CD4-positive, alpha-beta T cell (primary cell): Measurements from ENCODE around the gene AARSD1. TPM values are rescaled to one million over a fixed set of nuclear protein-coding genes. Genes with fewer than 3 reads are reported as not detected.

ENCODE experiments used
- ATAC-seq: fragments of 200-7000 bp; cut with Tn5 transposase; one replicate; pipeline ENCODE4 v1.10.0; 2022; ENCODE audit warnings: mild to moderate bottlenecking; ENCODE audit not compliant: poor library complexity
- CTCF ChIA-PET: fragments of 350-600 bp; sonication (Branson Sonifier 250); formaldehyde crosslinking; loops from one replicate; lab custom pipeline; 2021; ENCODE audit warnings: antibody characterized with exemption, inconsistent platforms; lab: Charles Lee
- POLR2A ChIA-PET: fragments of 350-600 bp; sonication (Branson Sonifier 250); formaldehyde crosslinking; loops from one replicate; lab custom pipeline; 2021; ENCODE audit warnings: antibody characterized with exemption, inconsistent platforms; lab: Charles Lee
- DNase-seq, 14 experiments: peaks; one replicate each; pipeline ENCODE4 v3.0.0-alpha.2; 2013 to 2020; ENCODE audit warnings: mixed read lengths in 2 of 14
- H3K27ac ChIP-seq, 2 donors: one replicate each; pipeline versions ENCODE4 v1.5.1 to v1.7.0; 2013; ENCODE audit warnings: low read length in 2 of 2, low read depth in 1 of 2, mild to moderate bottlenecking in 1 of 2
- H3K27me3 ChIP-seq, 2 experiments: 1 replicate in 1 of 2; 2 replicates in 1 of 2; pipeline versions ENCODE4 v1.6.1 to v1.7.0; 2013; ENCODE audit warnings: low read length in 2 of 2, control low read depth in 1 of 2, mild to moderate bottlenecking in 1 of 2, moderate library complexity in 1 of 2; ENCODE audit not compliant: insufficient read depth in 2 of 2, control insufficient read depth in 1 of 2
- H3K36me3 ChIP-seq: one replicate; pipeline ENCODE4 v1.6.1; 2013; ENCODE audit warnings: low read length, control low read depth; ENCODE audit not compliant: insufficient read depth
- H3K4me1 ChIP-seq: one replicate; pipeline ENCODE4 v1.6.1; 2013; ENCODE audit warnings: low read length, control low read depth; ENCODE audit not compliant: insufficient read depth
- H3K4me3 ChIP-seq: one replicate; pipeline ENCODE4 v1.5.1; 2013; ENCODE audit warnings: mild to moderate bottlenecking, low read length, moderate library complexity
- H3K9me3 ChIP-seq, 2 experiments: 1 replicate in 1 of 2; 2 replicates in 1 of 2; pipeline versions ENCODE4 v1.6.1 to v1.7.0; 2013; ENCODE audit warnings: low read length in 2 of 2, mild to moderate bottlenecking in 2 of 2, control low read depth in 1 of 2, moderate library complexity in 1 of 2; ENCODE audit not compliant: control insufficient read depth in 1 of 2, insufficient read depth in 1 of 2
- H3K27ac Mint-ChIP-seq: one replicate; pipeline ENCODE4 v1.8.0; 2020; ENCODE audit warnings: mixed read lengths
- H3K27me3 Mint-ChIP-seq: one replicate; pipeline ENCODE4 v1.8.0; 2021; ENCODE audit warnings: mixed read lengths
- H3K36me3 Mint-ChIP-seq: one replicate; pipeline ENCODE4 v1.8.0; 2021; ENCODE audit warnings: low read depth, mixed read lengths
- H3K4me1 Mint-ChIP-seq: one replicate; pipeline ENCODE4 v1.8.0; 2021; ENCODE audit warnings: low read depth, mixed read lengths
- H3K4me3 Mint-ChIP-seq: one replicate; pipeline ENCODE4 v1.8.0; 2020; ENCODE audit warnings: mild to moderate bottlenecking, mixed read lengths
- H3K9me3 Mint-ChIP-seq: one replicate; pipeline ENCODE4 v1.8.0; 2020; ENCODE audit warnings: mixed read lengths
- CTCF ChIP-seq: fragments of 200-600 bp; IDR thresholded peaks from one replicate; pipeline ENCODE4 v1.8.0; 2022; ENCODE audit warnings: antibody characterized with exemption, mild to moderate bottlenecking
- intact Hi-C, 2 experiments: fragments of 100-400 bp; cut with DNase I in 1 of 2; cut with micrococcal nuclease in 1 of 2; formaldehyde crosslinking; loops; one replicate each; pipeline versions ENCODE4 v1.15.1 to v1.9.0; 2023 to 2025; cut with DNase I, micrococcal nuclease
- total RNA-seq, 174 experiments: library from RNA in 2 of 174; stranded (reverse) in 2 of 174; gene quantifications; one replicate each; pipeline ENCODE4 v1.2.3 and lab custom pipeline; 2021 to 2026

The AARSD1 gene
- total RNA-seq, 2 experiments from 2014 or later: 60.4 to 70.8 TPM

DNA sequence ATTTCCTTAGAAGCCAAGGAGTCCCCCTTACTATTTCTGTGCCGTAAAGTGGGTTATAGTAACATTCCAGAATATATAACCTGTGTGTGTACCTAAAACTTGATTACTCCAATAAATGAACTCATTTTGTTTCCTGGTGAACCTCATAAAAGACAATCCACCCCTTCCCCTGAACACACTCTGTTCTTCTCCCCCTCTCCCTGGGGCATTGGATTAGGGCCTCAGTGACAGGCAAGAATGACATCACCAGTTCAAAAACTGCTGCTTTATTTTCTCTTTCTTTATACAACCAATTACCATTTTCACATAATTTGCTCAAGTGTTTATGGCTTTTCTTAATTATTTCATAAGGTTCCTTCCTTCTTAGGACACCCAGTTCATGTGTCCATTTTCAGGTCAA is 17.4 kb downstream of the AARSD1 start:
- H3K9me3 ChIP-seq: no peaks in the 10 kb centered on the region
- no peak for DNase-seq
- TF ChIP-seq CTCF: no peak
- Mint-ChIP-seq H3K36me3 (peaks cover 29% of the 10 kb centered on the region), H3K27ac (no peak overlapping the region), H3K4me1 (no peaks in the 10 kb centered on the region), H3K27me3 (no peaks in the 10 kb centered on the region), H3K9me3 (no peaks in the 10 kb centered on the region), H3K4me3 (no peak overlapping the region)
- no peaks in the 10 kb centered on the region for H3K4me1 ChIP-seq
- no peaks in the 10 kb centered on the region for H3K27me3 ChIP-seq
- POLR2A ChIA-PET: no interaction called here
- H3K36me3 ChIP-seq: peaks cover 18% of the 10 kb centered on the region
- intact Hi-C loops: no loop called here
- no peak for ATAC-seq
- no peak overlapping the region for H3K4me3 ChIP-seq
- CTCF ChIA-PET: no interaction called here
- no peak overlapping the region for H3K27ac ChIP-seq

- Histone ChIP-seq H3K27ac (no peak overlapping the region), H3K27me3 (no peaks in the 10 kb centered on the region), H3K9me3 (no peaks in the 10 kb centered on the region), H3K4me1 (no peaks in the 10 kb centered on the region), H3K36me3 (peaks cover 4% of the 10 kb centered on the region), H3K4me3 (no peak overlapping the region)
- TF ChIP-seq CTCF: no peak
- Mint-ChIP-seq H3K27me3 (no peaks in the 10 kb centered on the region), H3K4me1 (no peaks in the 10 kb centered on the region), H3K9me3 (no peaks in the 10 kb centered on the region), H3K4me3 (no peak overlapping the region), H3K36me3 (peaks cover 4% of the 10 kb centered on the region), H3K27ac (no peak overlapping the region)
- ChIA-PET POLR2A (no interaction called here), CTCF (interaction anchor here (0.6 kb wide), 1 partner anchor 568 kb away, joined by 3 read pairs; no protein-coding TSS in a partner anchor)
- DNase-seq (no peak), ATAC-seq (no peak)
- intact Hi-C loops: no loop called here
Observed at GRCh38 chr17:42944211-42944610, 20.0 kb downstream of the AARSD1 start.

DNA sequence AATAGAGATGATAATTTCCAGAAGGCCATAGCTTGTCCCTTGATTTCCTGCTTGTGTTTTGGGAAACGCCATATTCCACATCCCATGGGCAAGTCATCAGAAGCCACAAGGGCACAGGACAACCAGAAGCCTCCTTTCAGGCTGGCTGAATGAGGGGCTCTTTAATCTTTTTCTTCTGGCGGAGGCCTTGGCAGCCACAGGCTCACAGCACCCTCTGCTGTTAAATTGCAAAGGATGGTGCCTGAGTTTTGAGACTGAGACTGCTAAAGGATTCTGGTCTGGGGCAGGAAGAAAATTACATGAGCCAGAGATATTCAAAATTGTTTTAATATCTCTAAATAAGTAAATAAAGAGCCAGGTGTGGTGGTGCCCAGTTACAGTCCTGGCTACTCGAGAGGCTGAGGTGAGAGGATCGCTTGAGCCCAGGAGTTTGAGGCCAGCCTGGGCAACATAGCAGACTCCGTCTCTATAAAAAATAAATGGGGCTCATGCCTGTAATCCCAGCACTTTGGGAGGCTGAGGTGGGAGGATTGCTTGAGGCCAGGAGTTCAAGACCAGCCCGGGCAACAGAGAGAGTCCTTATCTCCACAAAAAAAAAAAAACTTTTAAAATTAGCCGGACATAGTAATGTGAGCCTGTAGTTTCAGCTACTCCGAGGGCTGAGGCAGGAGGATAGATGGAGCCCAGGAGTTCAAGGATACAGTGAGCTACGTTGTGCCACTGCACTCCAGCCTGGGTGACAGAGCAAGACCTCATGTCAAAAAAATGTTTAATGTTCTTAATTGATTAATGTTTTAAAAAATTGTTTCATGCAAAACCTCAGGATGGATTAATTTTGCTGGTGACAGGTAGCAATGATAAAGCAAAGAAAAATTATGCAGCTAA is 26.3 kb downstream of the AARSD1 start:
- Histone ChIP-seq H3K27me3 (no peaks in the 10 kb centered on the region), H3K36me3 (no peaks in the 10 kb centered on the region), H3K27ac (no peak overlapping the region), H3K9me3 (no peaks in the 10 kb centered on the region), H3K4me3 (no peak overlapping the region), H3K4me1 (no peaks in the 10 kb centered on the region)
- peak in 6 of 14 experiments; percentile 1 to 48 (median 24) for DNase-seq
- intact Hi-C loops: loop anchor here in 1 of 2 experiments (5.0 kb wide), 1 partner anchor 216 kb away; no protein-coding TSS in a partner anchor
- H3K27me3 Mint-ChIP-seq: peaks cover 7% of the 10 kb centered on the region
- H3K4me1 Mint-ChIP-seq: no peaks in the 10 kb centered on the region
- H3K36me3 Mint-ChIP-seq: no peaks in the 10 kb centered on the region
- H3K9me3 Mint-ChIP-seq: no peaks in the 10 kb centered on the region
- ChIA-PET POLR2A (no interaction called here), CTCF (no interaction called here)
- no peak overlapping the region for H3K27ac Mint-ChIP-seq
- no peak for TF ChIP-seq CTCF
- no peak for ATAC-seq
- H3K4me3 Mint-ChIP-seq: no peak overlapping the region
